Neural cell (in vitro differentiated cells): Measurements from ENCODE around the gene PRR20E. TPM values are rescaled to one million over a fixed set of nuclear protein-coding genes. Genes with fewer than 3 reads are reported as not detected.
"Not testable (repeated sequence)": the region's sequence is repeated elsewhere in the genome, so short reads cannot be mapped to it uniquely, and the experiment has no call there.

Experiments used
- H2AFZ ChIP-seq: fragments of 200-600, 300-800 bp; sonication (generic), shearing (Covaris generic); 2 replicates; pipeline ENCODE4 v1.6.0; 2014; ENCODE audit warnings: low read depth, mild to moderate bottlenecking, antibody characterized with exemption, low read length, moderate library complexity
- H3F3A ChIP-seq: fragments of 200-600 bp; shearing (Covaris generic); 2 replicates; pipeline ENCODE4 v1.6.1; 2016; ENCODE audit warnings: mild to moderate bottlenecking, moderate library complexity, mixed read lengths, antibody characterized with exemption, low read length; ENCODE audit not compliant: insufficient read depth, poor library complexity, severe bottlenecking
- H3K27ac ChIP-seq: fragments of 200-600, 300-800 bp; sonication (generic), shearing (Covaris generic); 2 replicates; pipeline ENCODE4 v1.5.1; 2014; ENCODE audit warnings: mild to moderate bottlenecking, low read length, moderate library complexity
- H3K27me3 ChIP-seq: fragments of 300-800, 200-600 bp; sonication (generic), shearing (Covaris generic); 2 replicates; pipeline ENCODE4 v1.6.0; 2014; ENCODE audit warnings: mild to moderate bottlenecking, low read depth, low read length, moderate library complexity; ENCODE audit not compliant: insufficient read depth
- H3K36me3 ChIP-seq: fragments of 300-800, 200-600 bp; sonication (generic), shearing (Covaris generic); 2 replicates; pipeline ENCODE4 v1.5.1; 2014; ENCODE audit warnings: mild to moderate bottlenecking, antibody characterized with exemption, low read length, moderate library complexity; ENCODE audit not compliant: insufficient read depth
- H3K4me2 ChIP-seq: fragments of 300-800, 200-600 bp; sonication (generic), shearing (Covaris generic); 2 replicates; pipeline ENCODE4 v1.6.0; 2014; ENCODE audit warnings: mild to moderate bottlenecking, low read length
- H3K4me3 ChIP-seq: fragments of 300-800, 200-600 bp; sonication (generic), shearing (Covaris generic); 2 replicates; pipeline ENCODE4 v1.5.1; 2014; ENCODE audit warnings: mild to moderate bottlenecking, low read length, moderate library complexity
- H3K79me2 ChIP-seq: fragments of 200-600 bp; shearing (Covaris generic); replicated peaks from 2 replicates; pipeline ENCODE4 v1.6.0; 2014; ENCODE audit warnings: mild to moderate bottlenecking, low read length, moderate library complexity; ENCODE audit not compliant: insufficient read depth
- H3K9ac ChIP-seq: fragments of 300-800, 200-600 bp; sonication (generic), shearing (Covaris generic); 2 replicates; pipeline ENCODE4 v1.6.1; 2016; ENCODE audit warnings: mild to moderate bottlenecking, low read length, mixed read lengths
- H3K9me2 ChIP-seq: fragments of 200-600 bp; shearing (Covaris generic); 2 replicates; pipeline ENCODE4 v1.6.1; 2016; ENCODE audit warnings: mild to moderate bottlenecking, low read length, mixed read lengths; ENCODE audit not compliant: insufficient read depth
- H3K9me3 ChIP-seq: fragments of 200-600, 300-800 bp; sonication (generic), shearing (Covaris generic); 2 replicates; pipeline ENCODE4 v1.6.1; 2016; ENCODE audit warnings: mild to moderate bottlenecking, mixed run types, low read length, moderate library complexity, mixed read lengths
- H4K20me1 ChIP-seq: fragments of 200-600 bp; shearing (Covaris generic); 2 replicates; pipeline ENCODE4 v1.6.1; 2016; ENCODE audit warnings: mild to moderate bottlenecking, mixed run types; ENCODE audit not compliant: insufficient read depth
- EP300 ChIP-seq: fragments of 450-650 bp; conservative IDR thresholded peaks from 2 replicates; pipeline ENCODE4 v1.6.1; 2014; ENCODE audit warnings: antibody characterized with exemption, mild to moderate bottlenecking, moderate library complexity; ENCODE audit not compliant: poor library complexity, severe bottlenecking
- EZH2 ChIP-seq: fragments of 200-600, 300-800 bp; shearing (Covaris generic), sonication (generic); IDR thresholded peaks from 2 replicates; pipeline ENCODE4 v1.6.1; 2014; ENCODE audit warnings: antibody characterized with exemption, low read length, borderline replicate concordance, mild to moderate bottlenecking; ENCODE audit not compliant: insufficient read depth, poor library complexity, severe bottlenecking
- MXI1 ChIP-seq: fragments of 450-650 bp; conservative IDR thresholded peaks from 2 replicates; pipeline ENCODE4 v1.6.1; 2014; ENCODE audit warnings: antibody characterized with exemption, mild to moderate bottlenecking; ENCODE audit not compliant: poor library complexity, severe bottlenecking
- POLR2AphosphoS5 ChIP-seq: IDR thresholded peaks from 2 replicates; pipeline ENCODE4 v1.6.1; 2012
- RAD21 ChIP-seq: fragments of 450-650 bp; conservative IDR thresholded peaks from 2 replicates; pipeline ENCODE4 v1.6.1; 2014; ENCODE audit warnings: antibody characterized with exemption, mild to moderate bottlenecking, moderate library complexity
- SMC3 ChIP-seq: fragments of 450-650 bp; conservative IDR thresholded peaks from 2 replicates; pipeline ENCODE4 v1.6.1; 2014; ENCODE audit warnings: antibody characterized with exemption, mild to moderate bottlenecking, moderate library complexity; ENCODE audit not compliant: poor library complexity
- TAF1 ChIP-seq: IDR thresholded peaks from 2 replicates; pipeline ENCODE4 v1.6.1; 2012; ENCODE audit warnings: low read depth
- polyA plus RNA-seq: library from polyadenylated mRNA; depleted of rRNA; stranded (reverse); fragments of >200 nt; gene quantifications from 2 replicates; pipeline ENCODE4 v1.2.3, GENCODE V29; 2014
- TF ChIP-seq, protein P1 (sequence below): fragments of 450-650 bp; IDR thresholded peaks from 2 replicates; pipeline ENCODE4 v1.5.1; 2014; ENCODE audit warnings: antibody characterized with exemption, mild to moderate bottlenecking, moderate library complexity; ENCODE audit not compliant: poor library complexity, severe bottlenecking
- TF ChIP-seq, protein P2 (sequence below): IDR thresholded peaks from 2 replicates; pipeline ENCODE4 v1.6.1; 2012; ENCODE audit warnings: borderline replicate concordance

PRR20E gene
- polyA plus RNA-seq, 1 donor from 2014 or later: not detected

DNA sequence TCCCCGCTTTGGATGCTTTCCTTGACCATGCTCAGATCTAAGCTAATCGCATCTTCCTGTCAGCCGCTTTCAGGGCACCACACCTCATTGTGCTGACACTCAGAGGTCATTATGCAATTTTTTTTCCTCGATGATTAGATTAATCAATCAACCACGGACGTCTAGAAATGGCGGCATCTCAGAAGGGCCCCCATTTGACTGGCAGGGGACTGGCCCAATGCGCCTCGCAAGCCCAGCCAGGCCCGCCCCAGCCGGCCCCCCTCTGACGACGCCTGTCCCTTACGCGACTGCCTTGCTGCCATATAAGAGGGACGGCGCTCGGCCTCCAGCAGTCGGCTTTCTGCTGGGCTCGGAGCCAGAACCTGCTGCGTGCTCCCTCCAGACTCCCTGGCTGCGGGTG lies 13.2 kb upstream of the PRR20E start, which contains the start of gene PRR20C:
PRR20C (plus strand) TSS at position 301 of the 400 bp plus-strand sequence. CDS start 387 bp downstream, outside the sequence.
- not testable (repeated sequence) for H3F3A ChIP-seq, H3K27me3 ChIP-seq, H4K20me1 ChIP-seq, H3K36me3 ChIP-seq, H3K4me2 ChIP-seq, H3K9ac ChIP-seq, H3K9me2 ChIP-seq, H2AFZ ChIP-seq, H3K4me3 ChIP-seq, H3K9me3 ChIP-seq, H3K79me2 ChIP-seq, H3K27ac ChIP-seq

DNA sequence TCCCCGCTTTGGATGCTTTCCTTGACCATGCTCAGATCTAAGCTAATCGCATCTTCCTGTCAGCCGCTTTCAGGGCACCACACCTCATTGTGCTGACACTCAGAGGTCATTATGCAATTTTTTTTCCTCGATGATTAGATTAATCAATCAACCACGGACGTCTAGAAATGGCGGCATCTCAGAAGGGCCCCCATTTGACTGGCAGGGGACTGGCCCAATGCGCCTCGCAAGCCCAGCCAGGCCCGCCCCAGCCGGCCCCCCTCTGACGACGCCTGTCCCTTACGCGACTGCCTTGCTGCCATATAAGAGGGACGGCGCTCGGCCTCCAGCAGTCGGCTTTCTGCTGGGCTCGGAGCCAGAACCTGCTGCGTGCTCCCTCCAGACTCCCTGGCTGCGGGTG lies 6.7 kb upstream of the PRR20E start, which contains the start of gene PRR20D:
PRR20D (plus strand) TSS at position 301 of the 400 bp plus-strand sequence. CDS start 387 bp downstream, outside the sequence.
- not testable (repeated sequence) for H3K4me2 ChIP-seq, H3K79me2 ChIP-seq, H3K27me3 ChIP-seq, H3F3A ChIP-seq, H3K36me3 ChIP-seq, H3K9me2 ChIP-seq, H2AFZ ChIP-seq, H3K27ac ChIP-seq, H3K4me3 ChIP-seq, H3K9me3 ChIP-seq, H4K20me1 ChIP-seq, H3K9ac ChIP-seq

DNA sequence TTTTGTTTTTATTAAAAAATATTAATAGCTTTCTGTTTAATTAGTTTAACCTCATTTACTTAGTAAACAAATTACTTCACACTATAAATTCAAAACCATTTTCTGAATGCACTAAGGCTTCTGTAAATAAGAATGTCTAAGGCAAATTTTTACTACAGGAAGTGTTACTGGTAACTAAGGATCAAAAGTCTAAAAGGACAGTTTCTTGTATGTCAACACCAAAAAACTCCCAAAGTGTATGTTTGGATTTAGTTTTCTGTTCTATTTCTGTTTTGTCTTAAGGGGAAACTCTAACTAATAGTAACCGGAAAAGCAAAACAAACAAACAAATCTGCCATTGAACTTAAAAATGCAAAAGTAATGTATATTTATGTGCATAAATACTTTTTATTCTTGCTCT lies 24.7 kb downstream of the PRR20E start:
- H2AFZ ChIP-seq: no peak overlapping the region
- H3K4me3 ChIP-seq: no peak overlapping the region
- H3K27me3 ChIP-seq: no peaks in the 10 kb centered on the region
- no peaks in the 10 kb centered on the region for H3K9me3 ChIP-seq
- H3K9ac ChIP-seq: no peak overlapping the region
- no peaks in the 10 kb centered on the region for H3K79me2 ChIP-seq
- H3K4me2 ChIP-seq: no peak overlapping the region
- TF ChIP-seq TAF1 (no peak), POLR2AphosphoS5 (no peak), EP300 (no peak), EZH2 (no peak), RAD21 (no peak), MXI1 (no peak), SMC3 (no peak)
- TF ChIP-seq, protein P1, sequence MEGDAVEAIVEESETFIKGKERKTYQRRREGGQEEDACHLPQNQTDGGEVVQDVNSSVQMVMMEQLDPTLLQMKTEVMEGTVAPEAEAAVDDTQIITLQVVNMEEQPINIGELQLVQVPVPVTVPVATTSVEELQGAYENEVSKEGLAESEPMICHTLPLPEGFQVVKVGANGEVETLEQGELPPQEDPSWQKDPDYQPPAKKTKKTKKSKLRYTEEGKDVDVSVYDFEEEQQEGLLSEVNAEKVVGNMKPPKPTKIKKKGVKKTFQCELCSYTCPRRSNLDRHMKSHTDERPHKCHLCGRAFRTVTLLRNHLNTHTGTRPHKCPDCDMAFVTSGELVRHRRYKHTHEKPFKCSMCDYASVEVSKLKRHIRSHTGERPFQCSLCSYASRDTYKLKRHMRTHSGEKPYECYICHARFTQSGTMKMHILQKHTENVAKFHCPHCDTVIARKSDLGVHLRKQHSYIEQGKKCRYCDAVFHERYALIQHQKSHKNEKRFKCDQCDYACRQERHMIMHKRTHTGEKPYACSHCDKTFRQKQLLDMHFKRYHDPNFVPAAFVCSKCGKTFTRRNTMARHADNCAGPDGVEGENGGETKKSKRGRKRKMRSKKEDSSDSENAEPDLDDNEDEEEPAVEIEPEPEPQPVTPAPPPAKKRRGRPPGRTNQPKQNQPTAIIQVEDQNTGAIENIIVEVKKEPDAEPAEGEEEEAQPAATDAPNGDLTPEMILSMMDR: no peak
- TF ChIP-seq, protein P2, sequence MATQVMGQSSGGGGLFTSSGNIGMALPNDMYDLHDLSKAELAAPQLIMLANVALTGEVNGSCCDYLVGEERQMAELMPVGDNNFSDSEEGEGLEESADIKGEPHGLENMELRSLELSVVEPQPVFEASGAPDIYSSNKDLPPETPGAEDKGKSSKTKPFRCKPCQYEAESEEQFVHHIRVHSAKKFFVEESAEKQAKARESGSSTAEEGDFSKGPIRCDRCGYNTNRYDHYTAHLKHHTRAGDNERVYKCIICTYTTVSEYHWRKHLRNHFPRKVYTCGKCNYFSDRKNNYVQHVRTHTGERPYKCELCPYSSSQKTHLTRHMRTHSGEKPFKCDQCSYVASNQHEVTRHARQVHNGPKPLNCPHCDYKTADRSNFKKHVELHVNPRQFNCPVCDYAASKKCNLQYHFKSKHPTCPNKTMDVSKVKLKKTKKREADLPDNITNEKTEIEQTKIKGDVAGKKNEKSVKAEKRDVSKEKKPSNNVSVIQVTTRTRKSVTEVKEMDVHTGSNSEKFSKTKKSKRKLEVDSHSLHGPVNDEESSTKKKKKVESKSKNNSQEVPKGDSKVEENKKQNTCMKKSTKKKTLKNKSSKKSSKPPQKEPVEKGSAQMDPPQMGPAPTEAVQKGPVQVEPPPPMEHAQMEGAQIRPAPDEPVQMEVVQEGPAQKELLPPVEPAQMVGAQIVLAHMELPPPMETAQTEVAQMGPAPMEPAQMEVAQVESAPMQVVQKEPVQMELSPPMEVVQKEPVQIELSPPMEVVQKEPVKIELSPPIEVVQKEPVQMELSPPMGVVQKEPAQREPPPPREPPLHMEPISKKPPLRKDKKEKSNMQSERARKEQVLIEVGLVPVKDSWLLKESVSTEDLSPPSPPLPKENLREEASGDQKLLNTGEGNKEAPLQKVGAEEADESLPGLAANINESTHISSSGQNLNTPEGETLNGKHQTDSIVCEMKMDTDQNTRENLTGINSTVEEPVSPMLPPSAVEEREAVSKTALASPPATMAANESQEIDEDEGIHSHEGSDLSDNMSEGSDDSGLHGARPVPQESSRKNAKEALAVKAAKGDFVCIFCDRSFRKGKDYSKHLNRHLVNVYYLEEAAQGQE: no peak
- no peaks in the 10 kb centered on the region for H3F3A ChIP-seq
- H3K36me3 ChIP-seq: no peaks in the 10 kb centered on the region
- no peaks in the 10 kb centered on the region for H4K20me1 ChIP-seq
- H3K27ac ChIP-seq: no peak overlapping the region
- no peaks in the 10 kb centered on the region for H3K9me2 ChIP-seq
